Ureter (tissue), 1 donor: Measurements from ENCODE around the gene RNF167. TPM values are rescaled to one million over a fixed set of nuclear protein-coding genes. Genes with fewer than 3 reads are reported as not detected.
A peak's percentile ranks its signal among the peaks of the same experiment; 100 is the strongest.

Experiments used
- DNase-seq: peaks from one replicate; pipeline ENCODE4 v3.0.0-alpha.2; 2020; ENCODE audit warnings: low spot score
- total RNA-seq: library from RNA; stranded (reverse); gene quantifications from one replicate; pipeline ENCODE4 v1.2.4, GENCODE V29; 2023
- donor health status: DM: yes; HTN: yes; CAD: no.

The RNF167 gene
- 129 TPM for total RNA-seq

DNA sequence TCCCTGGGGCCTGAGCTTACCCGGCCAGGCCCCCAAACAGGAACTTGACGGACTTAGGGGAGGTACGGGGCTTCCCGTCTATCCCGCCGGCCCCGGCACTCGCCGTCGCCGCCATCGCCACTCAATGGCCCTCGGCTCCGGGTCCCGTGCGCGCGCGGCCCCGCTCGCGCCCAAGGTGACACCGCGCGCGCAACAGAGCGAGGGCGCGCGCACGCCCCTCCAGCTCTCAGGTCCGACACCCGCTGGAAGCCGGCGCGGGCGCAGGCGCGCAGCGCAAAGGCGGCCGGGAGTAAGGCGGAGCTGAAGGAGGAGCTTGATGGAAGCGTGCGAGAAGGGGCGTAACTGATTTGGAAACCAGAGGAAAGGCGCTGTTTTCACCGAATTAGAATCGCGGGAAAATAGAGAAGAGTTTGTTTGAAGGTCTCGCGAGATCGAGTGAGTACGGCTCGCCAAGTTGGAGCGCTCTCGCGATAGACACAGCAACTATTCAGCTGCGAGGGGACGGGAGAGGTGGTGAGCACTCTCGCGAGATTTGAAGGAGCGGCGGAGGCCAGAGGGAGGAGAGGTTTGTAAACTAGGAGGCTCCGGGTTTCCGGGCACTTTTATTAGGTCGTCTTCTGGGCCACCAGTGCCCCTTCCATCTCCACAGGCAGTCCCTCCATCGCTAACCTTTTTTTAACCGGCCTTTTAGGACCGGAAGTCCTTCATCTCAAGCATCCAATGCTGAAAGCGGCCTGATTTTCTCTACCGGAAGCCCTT lies at the start of gene RNF167, which contains the start of gene SLC25A11:
TSS of gene RNF167 (plus strand) at position 473 of the 759 bp plus-strand sequence. CDS start 642 bp downstream, outside the sequence.
TSS of gene SLC25A11 (minus strand) at position 251 of the 759 bp plus-strand sequence. CDS start at position 115, 136 bp downstream.
- peak; percentile 97 for DNase-seq

DNA sequence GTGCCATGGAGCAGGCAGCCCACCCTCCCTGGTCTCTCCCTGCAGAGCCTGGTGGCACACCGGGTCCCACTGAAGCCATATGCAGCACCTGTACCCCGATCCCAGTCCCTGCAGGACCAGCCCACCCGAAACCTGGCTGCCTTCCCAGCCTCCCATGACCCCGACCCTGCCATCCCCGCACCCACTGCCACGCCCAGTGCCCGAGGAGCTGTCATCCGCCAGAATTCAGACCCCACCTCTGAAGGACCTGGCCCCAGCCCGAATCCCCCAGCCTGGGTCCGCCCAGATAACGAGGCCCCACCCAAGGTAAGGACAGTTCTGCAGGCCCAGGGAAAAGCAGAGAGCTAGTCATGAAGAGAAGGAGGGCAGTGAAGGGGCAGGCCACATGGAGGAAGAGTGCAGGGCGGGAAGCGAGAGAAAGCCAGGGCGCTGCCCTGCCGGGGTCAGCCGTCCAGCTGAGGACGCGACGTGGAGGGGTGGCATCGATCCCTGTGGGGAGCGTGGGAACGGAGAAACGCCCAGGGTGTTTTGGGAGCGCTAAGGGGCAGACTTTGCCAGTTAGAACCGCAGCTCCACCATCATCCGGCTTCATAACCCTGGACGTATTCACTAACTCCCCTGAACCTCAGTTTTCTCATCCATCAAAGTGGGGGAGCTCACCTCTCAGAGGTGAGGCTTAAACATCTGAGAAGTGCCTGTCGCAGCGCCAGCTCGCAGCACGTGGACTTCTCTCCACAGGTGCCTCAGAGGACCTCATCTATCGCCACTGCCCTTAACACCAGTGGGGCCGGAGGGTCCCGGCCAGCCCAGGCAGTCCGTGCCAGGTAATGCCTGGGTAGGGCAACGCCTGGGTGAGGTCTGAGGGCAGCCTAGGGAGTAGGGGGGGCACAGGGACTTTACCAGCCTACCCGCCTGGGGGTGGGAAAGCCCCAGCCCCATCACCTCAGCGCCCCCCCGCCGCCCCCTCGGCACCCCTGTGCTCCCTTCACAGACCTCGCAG lies 48.4 kb upstream of the RNF167 start:
- DNase-seq = no peak

DNA sequence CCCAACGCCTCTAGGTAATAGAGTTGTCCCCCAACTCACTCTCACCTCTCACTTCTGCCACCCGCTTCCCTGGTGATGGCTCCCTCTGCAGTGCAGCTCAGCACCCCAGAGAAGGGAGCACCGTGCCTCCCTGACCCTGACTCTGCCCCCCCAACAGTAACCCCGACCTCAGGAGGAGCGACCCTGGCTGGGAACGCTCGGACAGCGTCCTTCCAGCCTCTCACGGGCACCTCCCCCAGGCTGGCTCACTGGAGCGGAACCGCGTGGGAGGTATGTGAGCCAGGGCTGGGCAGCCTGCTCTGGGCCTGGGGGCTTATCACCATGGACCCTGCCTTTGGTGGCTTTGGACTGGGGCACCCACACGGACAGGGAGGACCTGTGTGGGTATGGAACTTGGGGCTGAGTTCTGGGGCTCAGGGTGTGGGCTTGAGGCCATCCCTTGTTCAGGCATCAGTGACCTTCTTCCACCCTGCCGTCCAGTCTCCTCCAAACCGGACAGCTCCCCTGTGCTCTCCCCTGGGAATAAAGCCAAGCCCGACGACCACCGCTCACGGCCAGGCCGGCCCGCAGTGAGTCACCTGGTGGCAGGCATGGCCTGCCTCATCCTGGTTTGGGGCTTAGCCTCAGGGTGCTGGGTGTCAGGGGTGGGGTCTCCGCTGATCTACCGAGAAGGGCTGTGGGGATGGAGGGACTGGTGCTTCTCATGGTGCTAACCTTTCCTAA lies 47.4 kb upstream of the RNF167 start:
- no peak for DNase-seq

DNA sequence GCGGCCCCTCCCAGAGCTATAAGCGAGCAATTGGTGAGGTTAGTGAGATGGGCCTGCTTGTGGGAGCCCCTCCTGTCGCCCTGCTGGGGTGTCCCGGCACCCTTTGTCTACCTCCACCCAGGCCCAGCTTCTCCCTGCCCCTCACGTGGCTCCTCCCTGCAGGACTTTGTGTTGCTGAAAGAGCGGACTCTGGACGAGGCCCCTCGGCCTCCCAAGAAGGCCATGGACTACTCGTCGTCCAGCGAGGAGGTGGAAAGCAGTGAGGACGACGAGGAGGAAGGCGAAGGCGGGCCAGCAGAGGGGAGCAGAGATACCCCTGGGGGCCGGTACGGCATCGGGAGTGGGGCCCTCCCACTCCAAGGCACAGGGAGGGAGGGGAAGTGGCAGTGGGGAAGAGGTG lies 46.8 kb upstream of the RNF167 start:
- DNase-seq = no peak

DNA sequence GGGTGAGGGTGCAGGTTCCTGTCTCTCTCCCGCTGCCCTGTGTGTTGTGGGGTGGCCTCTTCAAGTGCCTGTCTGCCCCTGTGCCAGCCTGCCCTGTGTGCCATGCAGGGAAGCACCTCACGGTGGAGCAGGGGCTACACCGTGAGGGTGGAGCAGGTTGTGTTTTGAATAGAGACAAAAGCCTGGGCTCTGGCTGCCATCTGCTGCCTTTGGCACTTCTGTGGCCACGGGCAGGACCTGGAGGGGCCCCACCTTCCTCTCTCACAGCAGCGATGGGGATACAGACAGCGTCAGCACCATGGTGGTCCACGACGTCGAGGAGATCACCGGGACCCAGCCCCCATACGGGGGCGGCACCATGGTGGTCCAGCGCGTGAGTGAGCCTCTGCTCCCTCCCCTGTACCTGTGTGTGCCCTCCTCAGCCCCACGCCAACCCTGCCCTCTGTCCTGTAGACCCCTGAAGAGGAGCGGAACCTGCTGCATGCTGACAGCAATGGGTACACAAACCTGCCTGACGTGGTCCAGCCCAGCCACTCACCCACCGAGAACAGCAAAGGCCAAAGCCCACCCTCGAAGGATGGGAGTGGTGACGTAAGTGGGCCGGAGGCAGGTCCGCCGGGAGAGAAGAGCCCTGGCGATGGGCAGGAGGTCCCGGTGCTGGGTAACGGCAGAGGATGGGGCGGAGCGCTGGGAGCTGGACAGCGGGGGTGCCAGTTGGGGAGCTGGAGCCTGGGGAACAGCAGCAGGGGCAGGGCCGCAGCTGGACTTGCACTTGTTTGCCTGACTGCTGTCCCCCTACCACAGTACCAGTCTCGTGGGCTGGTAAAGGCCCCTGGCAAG lies 46.1 kb upstream of the RNF167 start:
- no peak for DNase-seq

DNA sequence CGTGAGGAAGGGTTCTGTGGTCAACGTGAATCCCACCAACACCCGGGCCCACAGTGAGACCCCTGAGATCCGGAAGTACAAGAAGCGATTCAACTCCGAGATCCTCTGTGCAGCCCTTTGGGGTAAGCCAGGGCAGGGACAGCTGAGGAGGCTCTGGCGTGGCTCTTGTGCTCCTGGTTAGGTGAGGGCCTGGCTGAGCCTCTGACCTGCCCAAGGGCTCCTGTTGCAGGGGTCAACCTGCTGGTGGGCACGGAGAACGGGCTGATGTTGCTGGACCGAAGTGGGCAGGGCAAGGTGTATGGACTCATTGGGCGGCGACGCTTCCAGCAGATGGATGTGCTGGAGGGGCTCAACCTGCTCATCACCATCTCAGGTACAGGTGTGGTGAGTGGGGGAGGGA lies 44.9 kb upstream of the RNF167 start:
- no peak for DNase-seq

DNA sequence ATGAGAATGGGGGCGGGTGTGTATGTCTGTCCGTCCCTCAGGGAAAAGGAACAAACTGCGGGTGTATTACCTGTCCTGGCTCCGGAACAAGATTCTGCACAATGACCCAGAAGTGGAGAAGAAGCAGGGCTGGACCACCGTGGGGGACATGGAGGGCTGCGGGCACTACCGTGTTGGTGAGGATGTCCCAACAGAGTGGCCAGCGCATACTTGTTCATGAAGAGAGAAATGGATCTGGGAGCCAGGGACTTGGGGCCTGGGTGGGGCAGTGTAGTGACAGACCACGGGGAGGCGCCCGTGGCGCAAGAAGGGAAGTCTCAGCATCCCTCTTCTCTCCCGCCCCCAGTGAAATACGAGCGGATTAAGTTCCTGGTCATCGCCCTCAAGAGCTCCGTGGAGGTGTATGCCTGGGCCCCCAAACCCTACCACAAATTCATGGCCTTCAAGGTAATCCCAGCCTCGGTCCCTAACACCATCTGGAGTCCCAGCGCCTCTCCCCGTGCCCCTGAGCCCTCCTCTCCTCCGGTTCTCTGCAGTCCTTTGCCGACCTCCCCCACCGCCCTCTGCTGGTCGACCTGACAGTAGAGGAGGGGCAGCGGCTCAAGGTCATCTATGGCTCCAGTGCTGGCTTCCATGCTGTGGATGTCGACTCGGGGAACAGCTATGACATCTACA lies 44.3 kb upstream of the RNF167 start:
- no peak for DNase-seq

DNA sequence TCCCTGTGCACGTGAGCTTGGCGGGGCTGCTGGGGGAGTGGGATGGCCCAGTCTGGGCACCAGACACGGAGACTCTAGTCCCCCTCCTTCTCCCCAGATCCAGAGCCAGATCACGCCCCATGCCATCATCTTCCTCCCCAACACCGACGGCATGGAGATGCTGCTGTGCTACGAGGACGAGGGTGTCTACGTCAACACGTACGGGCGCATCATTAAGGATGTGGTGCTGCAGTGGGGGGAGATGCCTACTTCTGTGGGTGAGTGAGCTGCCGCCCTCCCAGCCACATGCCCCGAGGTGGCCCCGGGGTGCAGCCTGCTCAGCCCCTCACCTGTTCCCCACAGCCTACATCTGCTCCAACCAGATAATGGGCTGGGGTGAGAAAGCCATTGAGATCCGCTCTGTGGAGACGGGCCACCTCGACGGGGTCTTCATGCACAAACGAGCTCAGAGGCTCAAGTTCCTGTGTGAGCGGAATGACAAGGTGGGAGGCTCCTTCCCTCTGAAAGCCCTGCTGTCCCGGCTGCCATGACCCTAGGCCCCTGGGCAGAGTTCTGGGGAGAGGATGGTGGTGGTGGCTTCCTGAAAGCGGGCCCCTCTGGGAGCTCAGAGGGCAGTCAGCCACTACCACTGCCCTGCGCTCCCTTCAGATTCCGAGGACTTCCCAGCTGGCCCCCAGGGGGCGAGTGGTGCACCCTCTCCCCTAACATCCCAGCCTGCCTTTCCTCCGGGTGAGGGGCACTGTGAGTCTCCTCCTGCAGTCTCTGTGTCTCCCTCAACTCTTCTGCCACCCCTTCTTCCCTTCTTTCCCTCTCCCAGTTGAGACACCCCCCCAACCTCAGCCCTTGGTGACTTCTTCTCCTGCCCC lies 43.5 kb upstream of the RNF167 start:
- no peak for DNase-seq

DNA sequence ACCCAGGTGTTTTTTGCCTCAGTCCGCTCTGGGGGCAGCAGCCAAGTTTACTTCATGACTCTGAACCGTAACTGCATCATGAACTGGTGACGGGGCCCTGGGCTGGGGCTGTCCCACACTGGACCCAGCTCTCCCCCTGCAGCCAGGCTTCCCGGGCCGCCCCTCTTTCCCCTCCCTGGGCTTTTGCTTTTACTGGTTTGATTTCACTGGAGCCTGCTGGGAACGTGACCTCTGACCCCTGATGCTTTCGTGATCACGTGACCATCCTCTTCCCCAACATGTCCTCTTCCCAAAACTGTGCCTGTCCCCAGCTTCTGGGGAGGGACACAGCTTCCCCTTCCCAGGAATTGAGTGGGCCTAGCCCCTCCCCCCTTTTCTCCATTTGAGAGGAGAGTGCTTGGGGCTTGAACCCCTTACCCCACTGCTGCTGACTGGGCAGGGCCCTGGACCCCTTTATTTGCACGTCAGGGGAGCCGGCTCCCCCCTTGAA lies 42.8 kb upstream of the RNF167 start:
- no peak for DNase-seq

DNA sequence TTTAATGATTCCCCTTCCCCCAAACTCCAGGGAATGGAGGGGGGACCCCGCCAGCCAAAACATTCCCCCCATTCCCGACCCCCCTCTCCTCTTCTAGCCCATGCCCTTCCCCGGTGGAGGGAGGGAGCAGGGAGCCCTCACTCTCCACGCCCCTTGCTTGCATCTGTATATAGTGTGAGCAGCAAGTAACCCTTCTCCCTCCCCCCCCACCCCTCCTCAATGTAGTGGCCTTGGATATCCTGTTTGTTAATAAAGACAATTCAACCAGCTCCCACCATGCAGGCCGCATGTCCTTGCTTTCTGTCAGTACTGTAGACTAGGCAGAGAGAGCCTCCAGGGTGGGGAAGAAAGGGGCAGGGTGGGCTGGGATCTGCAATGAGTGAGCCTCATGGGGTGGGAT lies 42.3 kb upstream of the RNF167 start:
- no peak for DNase-seq

DNA sequence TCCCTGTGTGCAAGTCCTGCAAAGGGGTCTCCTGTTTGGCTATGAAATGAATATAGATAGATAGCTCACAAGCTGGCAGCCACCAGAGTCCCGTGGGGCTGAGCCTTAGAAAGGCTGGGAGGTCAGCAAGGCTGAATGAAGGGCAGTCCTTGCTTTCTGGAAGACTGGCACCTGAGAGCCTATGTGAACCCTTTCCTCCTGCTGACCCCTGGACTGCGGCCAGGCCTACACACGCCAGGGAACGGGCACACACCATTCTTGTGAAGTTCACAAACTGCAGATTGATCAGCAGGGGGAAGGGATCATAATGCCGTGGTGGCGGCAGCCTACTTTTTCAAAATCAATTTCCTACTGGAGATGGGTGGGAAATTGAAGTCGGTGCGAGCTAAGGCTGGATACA lies 41.7 kb upstream of the RNF167 start:
- DNase-seq = no peak

DNA sequence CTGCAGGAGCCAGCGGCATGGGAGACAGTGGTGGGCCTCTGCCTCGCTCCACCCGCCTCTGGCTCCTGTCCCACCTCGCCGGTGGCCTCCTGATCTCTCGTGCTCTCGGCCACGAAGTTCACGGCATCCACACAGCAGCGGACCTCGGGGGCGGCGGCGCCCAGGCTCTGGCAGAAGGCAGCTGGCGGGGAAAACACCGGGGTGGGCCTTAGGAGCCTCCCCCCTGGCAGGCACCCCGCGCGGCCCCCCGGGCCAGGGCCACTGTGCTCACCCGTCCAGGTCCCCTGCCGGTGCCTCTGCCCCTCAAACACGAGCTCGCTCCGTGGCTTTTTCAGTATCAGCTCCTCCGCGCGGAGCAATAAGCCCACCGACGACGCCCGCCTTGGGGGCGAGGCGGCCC lies 41.1 kb upstream of the RNF167 start:
- DNase-seq = no peak

DNA sequence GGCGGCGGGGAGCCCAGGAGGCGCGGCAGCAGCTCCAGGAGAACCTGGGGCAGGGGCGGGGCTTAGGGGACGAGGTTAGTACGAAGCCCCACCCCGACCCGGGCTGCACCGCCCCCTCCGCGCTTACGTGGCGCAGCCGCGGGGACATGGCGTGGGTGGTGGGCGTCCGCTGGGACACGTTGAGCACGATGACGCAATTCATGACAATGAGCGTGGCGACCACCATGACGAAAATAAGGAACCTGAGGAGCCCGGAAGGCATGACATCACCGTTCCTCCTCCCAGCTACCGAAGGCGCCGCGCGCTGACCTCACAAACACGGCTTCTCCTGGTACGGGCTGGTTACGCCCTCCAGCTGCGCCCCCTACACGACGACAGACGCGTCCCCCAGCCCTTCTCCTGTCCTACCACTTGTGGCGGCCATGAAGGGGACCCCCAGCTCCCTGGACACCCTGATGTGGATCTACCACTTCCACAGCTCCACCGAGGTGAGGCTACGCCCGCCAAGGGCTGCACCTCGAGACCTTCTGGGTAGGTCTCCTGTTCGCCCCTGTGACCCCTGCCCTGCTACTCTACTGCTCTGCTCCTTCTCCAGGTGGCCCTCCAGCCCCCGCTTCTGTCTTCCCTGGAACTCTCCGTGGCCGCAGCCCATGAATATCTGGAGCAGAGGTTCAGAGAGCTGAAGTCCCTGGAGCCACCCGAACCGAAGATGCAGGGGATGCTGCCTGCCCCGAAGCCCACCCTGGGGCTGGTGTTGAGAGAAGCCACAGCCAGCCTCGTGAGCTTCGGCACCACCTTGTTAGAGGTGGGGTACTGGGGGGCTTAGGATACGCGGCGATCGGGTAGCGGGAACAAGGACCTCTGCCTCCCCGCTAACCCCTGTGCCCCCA lies 40.5 kb upstream of the RNF167 start, which contains the start of gene C17orf107:
TSS of gene C17orf107 (plus strand) at position 196 of the 890 bp plus-strand sequence. CDS start at position 423, 227 bp downstream.
- no peak for DNase-seq

DNA sequence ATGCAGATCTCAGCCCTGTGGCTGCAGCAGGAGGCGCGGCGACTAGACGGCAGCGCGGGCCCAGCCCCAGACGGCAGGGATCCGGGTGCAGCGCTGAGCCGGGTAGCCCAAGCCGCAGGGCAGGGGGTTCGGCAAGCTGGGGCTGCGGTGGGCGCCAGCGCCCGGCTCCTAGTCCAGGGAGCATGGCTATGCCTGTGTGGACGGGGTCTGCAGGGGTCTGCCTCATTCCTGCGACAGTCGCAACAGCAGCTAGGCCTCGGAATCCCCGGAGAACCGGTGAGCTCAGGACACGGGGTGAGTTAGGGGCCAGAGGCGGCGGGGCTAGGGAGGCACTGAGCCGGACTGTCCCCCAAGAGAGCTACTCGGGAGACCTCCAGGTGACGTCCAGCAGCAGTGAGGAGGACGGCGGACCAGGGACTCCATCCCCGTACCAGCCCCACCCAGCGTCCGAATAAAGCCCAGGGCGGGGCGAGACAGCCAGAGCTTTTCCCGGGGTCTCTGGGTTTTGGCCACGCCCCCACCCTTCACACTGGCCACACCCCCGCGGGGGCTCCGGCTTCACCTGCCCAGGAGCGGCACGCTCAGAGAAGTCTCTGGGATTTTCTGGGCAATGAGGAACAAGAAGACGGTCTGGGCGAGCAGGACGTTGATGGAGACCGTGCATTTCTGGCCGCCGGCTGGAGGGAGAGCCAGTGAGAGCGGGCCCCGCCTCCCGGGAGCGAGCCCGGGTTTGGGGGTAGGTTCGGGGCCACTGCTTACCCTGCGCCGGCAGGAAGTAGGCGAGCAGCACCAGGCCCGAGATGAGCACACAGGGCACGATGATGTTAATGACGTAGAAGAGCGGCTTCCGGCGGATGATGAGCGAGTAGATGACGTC lies 39.6 kb upstream of the RNF167 start:
- DNase-seq = no peak

DNA sequence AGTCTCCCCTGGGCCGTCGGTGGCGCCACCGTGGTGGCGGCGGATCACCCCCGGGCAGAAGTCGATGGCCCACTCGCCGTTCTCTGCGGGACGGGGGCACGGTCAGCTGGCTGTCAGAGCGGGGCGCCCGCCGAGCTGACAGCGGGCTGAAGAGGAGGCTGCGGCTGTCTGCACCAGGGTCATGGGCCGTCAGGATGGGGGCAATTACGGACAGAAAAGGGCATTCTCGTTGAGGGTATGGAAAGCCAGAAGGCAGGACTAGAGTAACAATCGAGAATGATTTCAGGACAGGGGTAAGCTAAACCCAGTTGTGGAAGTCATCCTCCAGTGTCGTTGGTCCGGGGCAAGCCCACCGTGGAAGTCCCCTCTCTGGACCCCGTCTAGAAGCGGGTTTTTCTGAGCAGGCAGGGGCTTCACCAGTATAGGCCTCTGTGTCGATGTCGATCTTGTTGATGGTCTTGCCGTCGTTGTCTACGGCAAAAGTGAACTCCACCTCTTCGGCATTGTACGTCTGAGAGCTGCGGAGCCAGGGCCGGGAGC lies 38.9 kb upstream of the RNF167 start:
- no peak for DNase-seq

DNA sequence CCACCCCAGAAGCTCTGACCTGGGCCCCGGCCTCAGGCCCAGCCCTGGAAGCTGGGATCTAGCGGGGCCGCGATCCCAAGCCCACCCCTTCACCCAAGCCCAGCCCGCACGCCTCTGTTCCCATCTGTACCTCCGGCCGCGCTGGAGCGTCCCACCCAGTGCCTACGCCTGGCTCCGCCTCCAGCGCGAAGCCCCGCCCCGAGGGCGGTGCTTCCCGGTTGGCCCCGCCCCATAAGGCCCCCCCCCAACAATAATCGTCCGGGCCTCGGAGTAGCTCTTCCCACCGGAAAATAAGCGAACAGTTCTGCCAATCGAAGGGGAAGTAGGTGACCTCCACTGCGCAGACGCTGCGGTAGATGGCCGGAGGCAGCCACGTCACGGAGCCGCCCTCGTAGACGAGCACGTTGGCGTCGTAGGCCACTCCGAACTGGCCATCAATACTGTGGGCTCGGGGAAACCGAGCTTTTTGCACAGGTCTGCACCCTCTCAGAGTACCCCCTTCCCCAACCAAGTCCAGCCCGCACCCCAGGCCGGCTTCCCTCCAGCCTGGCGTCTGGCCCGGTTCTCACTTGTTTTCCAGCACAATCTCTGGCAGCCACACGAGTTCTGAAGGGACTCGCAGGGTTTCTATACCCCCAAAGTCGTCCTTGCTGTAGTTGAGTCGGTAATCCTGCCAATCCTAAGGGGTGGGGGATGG lies 38.3 kb upstream of the RNF167 start:
- DNase-seq = no peak
